Retinal pigment epithelial cell (primary cell): Measurements from ENCODE around the gene ZFYVE27.
A peak's percentile ranks its signal among the peaks of the same experiment; 100 is the strongest.

Experiments
- DNase-seq: peaks from one replicate; pipeline ENCODE4 v3.0.0-alpha.2; 2010; ENCODE audit warnings: low read depth
- H3K4me3 ChIP-seq: 2 replicates; pipeline ENCODE4 v1.5.1; 2011; ENCODE audit warnings: mild to moderate bottlenecking, low read length, control low read depth, moderate library complexity
- CTCF ChIP-seq: conservative IDR thresholded peaks from 2 replicates; pipeline ENCODE4 v1.5.1; 2011; ENCODE audit warnings: low read depth, low read length, control low read depth, inconsistent platforms

Gene ZFYVE27

GRCh38 chr10:97785731-97786130 lies 48.8 kb downstream of the ZFYVE27 start:
- TF ChIP-seq CTCF: no peak
- H3K4me3 ChIP-seq: no peak overlapping the region
- no peak for DNase-seq

GRCh38 chr10:97788552-97789442 lies 51.9 kb downstream of the ZFYVE27 start:
- peak; percentile 30 for TF ChIP-seq CTCF
- DNase-seq: no peak
- peak overlapping the region; percentile 19 for H3K4me3 ChIP-seq

GRCh38 chr10:97789770-97790397 lies 53.0 kb downstream of the ZFYVE27 start:
- no peak for TF ChIP-seq CTCF
- H3K4me3 ChIP-seq: no peak overlapping the region
- no peak for DNase-seq

GRCh38 chr10:97791824-97792721 lies 55.1 kb downstream of the ZFYVE27 start:
- peak; percentile 97 for TF ChIP-seq CTCF
- no peak overlapping the region for H3K4me3 ChIP-seq
- DNase-seq: no peak

- no peak for DNase-seq
- no peak overlapping the region for H3K4me3 ChIP-seq
- TF ChIP-seq CTCF: no peak
Measured at GRCh38 chr10:97795886-97796285, 59.0 kb downstream of the ZFYVE27 start.

- no peak overlapping the region for H3K4me3 ChIP-seq
- no peak for DNase-seq
Measured at GRCh38 chr10:97796651-97797050, 59.7 kb downstream of the ZFYVE27 start.

More at GRCh38 chr10:97796651-97797050, 59.7 kb downstream of the ZFYVE27 start:
- no peak for TF ChIP-seq CTCF
